A204.1 (cell line): ENCODE measurements around the gene POC1B.

Experiments
- FAIRE-seq: peaks from 2 replicates; lab custom pipeline; 2012; peaks lifted over from hg19 to GRCh38; lab: Jason Lieb, UNC

Gene POC1B

GRCh38 chr12:89494411-89495231 lies 31.2 kb downstream of the POC1B start:
- FAIRE-seq, result no peak

- no peak for FAIRE-seq
These were observed 32.1 kb downstream of the POC1B start for GRCh38 chr12:89493670-89494302.

GRCh38 chr12:89492883-89493282 lies 33.0 kb downstream of the POC1B start:
- no peak for FAIRE-seq

- no peak for FAIRE-seq
These were observed 34.9 kb downstream of the POC1B start for GRCh38 chr12:89490922-89491321.

- FAIRE-seq, result no peak
These were observed 39.6 kb downstream of the POC1B start for GRCh38 chr12:89486264-89486663.

GRCh38 chr12:89484470-89484869 lies 41.4 kb downstream of the POC1B start:
- FAIRE-seq, result no peak

GRCh38 chr12:89481213-89481914 lies 44.5 kb downstream of the POC1B start:
- no peak for FAIRE-seq

- no peak for FAIRE-seq
These were observed 45.9 kb downstream of the POC1B start for GRCh38 chr12:89479982-89480381.

- FAIRE-seq, result no peak
These were observed 48.1 kb downstream of the POC1B start for GRCh38 chr12:89477633-89478279.

GRCh38 chr12:89476904-89477595 lies 48.8 kb downstream of the POC1B start:
- no peak for FAIRE-seq

- no peak for FAIRE-seq
These were observed 49.6 kb downstream of the POC1B start for GRCh38 chr12:89476232-89476631.

- no peak for FAIRE-seq
These were observed 50.5 kb downstream of the POC1B start for GRCh38 chr12:89475203-89475990.

- no peak for FAIRE-seq
These were observed 51.2 kb downstream of the POC1B start for GRCh38 chr12:89474615-89475014.

- no peak for FAIRE-seq
These were observed 53.3 kb downstream of the POC1B start for GRCh38 chr12:89472508-89472907.

GRCh38 chr12:89470741-89471509 lies 54.9 kb downstream of the POC1B start:
- peak; percentile 90 for FAIRE-seq

GRCh38 chr12:89469361-89469760 lies 56.5 kb downstream of the POC1B start:
- no peak for FAIRE-seq

GRCh38 chr12:89468648-89469326 lies 57.1 kb downstream of the POC1B start:
- FAIRE-seq, result no peak

- no peak for FAIRE-seq
These were observed 57.8 kb downstream of the POC1B start for GRCh38 chr12:89468017-89468416.

- FAIRE-seq, result peak; percentile 64
These were observed 60.8 kb downstream of the POC1B start for GRCh38 chr12:89464974-89465592.
